ENCODE data around the gene TEKT2. TPM values are rescaled to one million over a fixed set of nuclear protein-coding genes. Genes with fewer than 3 reads are reported as not detected.

The TEKT2 gene
- total and polyA plus RNA-seq, 2 of the 8 experiments (the other 6 are each of a cell fraction or from before 2014, with no cell fraction given): 1.6 to 1.7 TPM

DNA sequence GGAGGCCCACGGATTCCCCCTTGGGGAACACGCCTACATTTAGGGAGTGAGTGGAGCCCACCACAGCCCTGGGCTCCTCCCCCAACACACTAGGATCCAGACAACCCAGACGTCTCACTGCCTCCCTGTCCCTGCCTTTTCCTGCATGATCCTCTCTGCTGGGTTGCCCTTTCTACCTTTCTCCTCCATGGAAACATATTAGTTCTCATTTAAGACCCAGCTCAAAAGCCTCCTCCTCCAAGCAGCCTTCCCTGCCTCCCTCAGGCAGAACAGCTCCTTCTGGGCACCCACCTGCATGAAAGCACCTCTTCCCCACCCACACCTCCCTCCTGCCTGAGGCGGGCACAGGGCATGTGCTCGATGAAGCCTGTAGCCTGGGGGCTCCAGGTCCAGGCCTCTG lies 30.5 kb downstream of the TEKT2 start:
- no peaks in the 10 kb centered on the region; a peak in 1 of 7 replicates for H3K27me3 ChIP-seq (replicated peaks in 1 of 4; ENCODE audit: control insufficient read depth in 3 of 4, extremely low read depth in 1 of 4, insufficient read depth in 3 of 4, low read length in 3 of 4)
- no peak overlapping the region for H2BK20ac ChIP-seq (ENCODE audit: low read length)
- H3K9ac ChIP-seq (replicated peaks in 1 of 4; ENCODE audit: extremely low read depth in 1 of 4, low read depth in 3 of 4, low read length in 3 of 4): no peak overlapping the region
- no peaks in the 10 kb centered on the region for H3K9me3 ChIP-seq (ENCODE audit: insufficient read depth in 2 of 2, low read depth in 1 of 2, low read length in 1 of 2)
- no peaks in the 10 kb centered on the region for H4K20me1 ChIP-seq (replicated peaks in 1 of 2; ENCODE audit: control insufficient read depth in 1 of 2, insufficient read depth in 2 of 2, low read length in 2 of 2)
- no peak overlapping the region for H3K14ac ChIP-seq (ENCODE audit: insufficient read length)
- POLR2A ChIA-PET (ENCODE audit: partially characterized antibody): interaction anchor here (1.0 kb wide), 1 partner anchor 286 kb away, joined by 3 read pairs; no protein-coding TSS in a partner anchor
- H3K36me3 ChIP-seq (ENCODE audit: control insufficient read depth in 2 of 4, insufficient read depth in 4 of 4, low read length in 3 of 4): no peaks in the 10 kb centered on the region
- H3K56ac ChIP-seq (replicated peaks; ENCODE audit: insufficient read length, low read depth, low read length): no peak overlapping the region
- no peaks in the 10 kb centered on the region for H3K23me2 ChIP-seq (ENCODE audit: low read depth, low read length)
- no peak overlapping the region for H3K4me2 ChIP-seq (ENCODE audit: insufficient read depth in 1 of 2, low read depth in 2 of 2, low read length in 2 of 2)
- DNase-seq (ENCODE audit: low read depth in 1 of 2, low spot score in 2 of 2) (no peak), FAIRE-seq (no peak)
- no peak overlapping the region for H2BK12ac ChIP-seq (ENCODE audit: low read depth, low read length)
- H4K8ac ChIP-seq (ENCODE audit: extremely low read depth, insufficient read depth, low read length): no peak overlapping the region
- H2BK15ac ChIP-seq (ENCODE audit: low read length): peak overlapping the region; percentile 81; the same call in 1 of the 2 replicates
- H3K79me2 ChIP-seq (ENCODE audit: control insufficient read depth in 1 of 2, insufficient read depth in 2 of 2, low read length in 2 of 2): no peaks in the 10 kb centered on the region
- H3K27ac ChIP-seq (ENCODE audit: low read depth, low read length): no peak overlapping the region
- no peaks in the 10 kb centered on the region for H3K79me1 ChIP-seq (ENCODE audit: low read depth, low read length)
- no peak overlapping the region for H3K4ac ChIP-seq (replicated peaks; ENCODE audit: insufficient read length, low read depth, low read length)
- no peak overlapping the region; the same call in 1 of the 2 replicates for H3K18ac ChIP-seq (ENCODE audit: extremely low read depth, low read length)
- 78% methylated on average over 5 of the region's 5 CpGs; no CpG with 5 or more reads in 1 of the 2 experiments for WGBS, 2 experiments (ENCODE audit: extremely low coverage in 1 of 2, insufficient coverage in 1 of 2, insufficient read length in 1 of 2, insufficient replicate concordance in 2 of 2, low coverage in 1 of 2, low lambda C conversion rate in 2 of 2, missing lambda C conversion rate in 1 of 2)
- no peak overlapping the region for H4K91ac ChIP-seq (replicated peaks; ENCODE audit: insufficient read length, low read length)
- no peak overlapping the region for H2AK5ac ChIP-seq (ENCODE audit: low read depth, low read length)
- H3K4me1 ChIP-seq (replicated peaks in 1 of 4; ENCODE audit: control insufficient read depth in 3 of 4, insufficient read depth in 4 of 4, low read length in 3 of 4): peaks cover 0 to 10% (median 5%) of the 10 kb centered on the region in 4 experiments; a peak in 5 of 7 replicates
- no peak overlapping the region for H2AFZ ChIP-seq (ENCODE audit: low read length)
- H3K23ac ChIP-seq (ENCODE audit: insufficient read length): no peak overlapping the region
- H2BK120ac ChIP-seq (replicated peaks; ENCODE audit: low read depth, low read length): no peak overlapping the region
- CTCF ChIA-PET (ENCODE audit: partially characterized antibody): interaction anchor here (1.3 to 32.6 kb wide), 6 partner anchors 9 to 73 kb away, joined by 3 to 738 read pairs (median 26); no protein-coding TSS in a partner anchor
- H4K5ac ChIP-seq (ENCODE audit: insufficient read length, low read depth, low read length): peak overlapping the region; percentile 0
- H2BK5ac ChIP-seq (ENCODE audit: low read depth, low read length): no peak overlapping the region
- H3K4me3 ChIP-seq (ENCODE audit: extremely low read depth in 1 of 4, insufficient read depth in 2 of 4, low read depth in 3 of 4, low read length in 4 of 4): no peak overlapping the region
- TF ChIP-seq KDM1A (IDR thresholded peaks at IDR 0.05; ENCODE audit: borderline replicate concordance, low read length) (no peak), SP2 (IDR thresholded peaks at IDR 0.05; ENCODE audit: low read length) (no peak), EP300 (IDR thresholded peaks at IDR 0.05; ENCODE audit: borderline replicate concordance in 1 of 2, low read depth in 2 of 2, low read length in 2 of 2) (no peak), ASH2L (IDR thresholded peaks at IDR 0.05; ENCODE audit: low read length) (no peak)
